VCaP (cell line): ENCODE data around the gene GTPBP4.
"Not testable (repeated sequence)": the region's sequence is repeated elsewhere in the genome, so short reads cannot be mapped to it uniquely, and the experiment has no call there.

Experiments
- H3K27ac ChIP-seq: fragments of 450-650 bp; 2 replicates; pipeline ENCODE4 v1.5.1; 2017
- CTCF ChIP-seq: fragments of 450-650 bp; conservative IDR thresholded peaks from 2 replicates; pipeline ENCODE4 v1.5.1; 2017; ENCODE audit warnings: mild to moderate bottlenecking, moderate library complexity

GTPBP4 gene

GRCh38 chr10:1059902-1060301 is 71.7 kb downstream of the GTPBP4 start:
- no peak for TF ChIP-seq CTCF
- H3K27ac ChIP-seq, result no peak overlapping the region

GRCh38 chr10:1061930-1062774 is 73.9 kb downstream of the GTPBP4 start:
- H3K27ac ChIP-seq, result no peak overlapping the region
- no peak for TF ChIP-seq CTCF

- no peak for TF ChIP-seq CTCF
- no peak overlapping the region for H3K27ac ChIP-seq
Measured at GRCh38 chr10:1063232-1063865, 75.1 kb downstream of the GTPBP4 start.

GRCh38 chr10:1064964-1065247 is 76.7 kb downstream of the GTPBP4 start:
- no peak overlapping the region for H3K27ac ChIP-seq
- TF ChIP-seq CTCF, result no peak

GRCh38 chr10:1066734-1067133 is 78.5 kb downstream of the GTPBP4 start:
- not testable (repeated sequence) for H3K27ac ChIP-seq

GRCh38 chr10:1068380-1069361 is 80.4 kb downstream of the GTPBP4 start:
- H3K27ac ChIP-seq, result no peak overlapping the region
- TF ChIP-seq CTCF, result no peak
